ENCODE measurements around the gene HNRNPU.

HNRNPU gene

DNA sequence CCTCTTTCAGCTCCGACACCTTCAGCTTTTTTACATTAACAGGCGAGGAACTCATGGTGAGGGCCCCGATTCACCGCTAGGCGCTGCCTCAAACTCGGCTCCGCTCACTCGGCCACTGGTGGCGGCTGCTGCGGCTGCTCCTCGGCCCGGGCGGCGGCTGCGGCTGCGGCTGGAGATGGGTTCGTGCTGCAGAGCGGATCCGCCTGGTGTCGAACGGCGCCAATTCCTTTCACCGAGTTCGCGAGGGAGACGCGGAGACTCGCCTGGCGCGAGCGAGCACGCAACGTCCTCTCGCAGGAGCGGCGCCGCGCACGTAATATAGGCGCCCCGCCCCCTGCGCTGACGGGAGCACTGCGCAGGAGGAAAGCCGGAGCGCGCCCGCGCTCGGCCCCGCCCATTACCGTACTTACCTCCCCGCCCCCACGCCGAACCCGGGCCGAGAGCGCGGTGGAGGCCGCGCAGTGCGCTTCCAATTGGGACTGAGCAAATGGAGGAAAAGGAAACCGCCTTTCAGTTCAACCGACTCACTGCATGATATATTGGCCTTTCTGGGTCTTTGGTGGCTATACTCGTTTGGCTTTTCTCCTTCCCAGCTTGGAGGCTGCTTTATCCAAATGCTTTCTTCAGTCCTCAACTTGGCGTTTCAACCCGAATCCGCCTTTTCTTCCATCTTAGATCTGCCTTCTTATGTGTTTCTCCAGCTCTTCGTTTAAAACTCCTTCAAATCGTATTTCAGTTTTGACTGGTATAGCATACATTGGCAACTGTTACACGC is at the start of gene HNRNPU:
Gene HNRNPU (minus strand): TSS at position 291 of the 775 bp plus-strand sequence. CDS start 236 bp downstream, at position 55.
- H3K4me1 Mint-ChIP-seq (ENCODE audit: low read depth): peaks cover 39% of the 10 kb centered on the region
- DNase-seq (ENCODE audit: low spot score): peak; percentile 98
- H3K4me3 Mint-ChIP-seq: peak within 1 kb of the TSS; percentile 98
- peak within 1 kb of the TSS; percentile 98 for H3K27ac Mint-ChIP-seq
- peaks cover 36% of the 10 kb centered on the region for H3K36me3 Mint-ChIP-seq (ENCODE audit: low read depth)
- no peaks in the 10 kb centered on the region for H3K9me3 Mint-ChIP-seq
- no peaks in the 10 kb centered on the region for H3K27me3 Mint-ChIP-seq (ENCODE audit: low read depth)

DNA sequence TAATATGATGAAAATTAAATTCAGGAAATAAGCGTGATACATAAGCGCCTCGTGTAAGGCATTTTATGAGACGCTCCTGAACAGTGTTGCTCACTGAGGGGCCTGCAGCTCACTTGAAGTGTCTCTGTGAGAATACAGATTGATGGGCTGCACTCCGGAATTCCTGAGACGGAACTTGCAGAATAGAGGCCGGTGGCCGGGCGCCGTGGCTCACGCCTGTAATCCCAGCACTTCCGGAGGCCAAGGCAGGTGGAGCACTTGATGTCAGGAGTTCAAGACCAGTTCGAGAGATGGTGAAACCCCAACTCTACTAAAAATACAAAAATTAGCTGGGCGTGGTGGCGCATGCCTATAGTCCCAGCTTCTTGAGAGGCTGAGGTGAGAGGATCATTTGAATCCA is 49.5 kb upstream of the HNRNPU start:
- no peak overlapping the region for H3K4me3 Mint-ChIP-seq
- H3K9me3 Mint-ChIP-seq: no peaks in the 10 kb centered on the region
- no peak for DNase-seq (ENCODE audit: low spot score)
- peaks cover 3% of the 10 kb centered on the region for H3K4me1 Mint-ChIP-seq (ENCODE audit: low read depth)
- no peak overlapping the region for H3K27ac Mint-ChIP-seq
- peaks cover 16% of the 10 kb centered on the region for H3K27me3 Mint-ChIP-seq (ENCODE audit: low read depth)
- H3K36me3 Mint-ChIP-seq (ENCODE audit: low read depth): no peaks in the 10 kb centered on the region

DNA sequence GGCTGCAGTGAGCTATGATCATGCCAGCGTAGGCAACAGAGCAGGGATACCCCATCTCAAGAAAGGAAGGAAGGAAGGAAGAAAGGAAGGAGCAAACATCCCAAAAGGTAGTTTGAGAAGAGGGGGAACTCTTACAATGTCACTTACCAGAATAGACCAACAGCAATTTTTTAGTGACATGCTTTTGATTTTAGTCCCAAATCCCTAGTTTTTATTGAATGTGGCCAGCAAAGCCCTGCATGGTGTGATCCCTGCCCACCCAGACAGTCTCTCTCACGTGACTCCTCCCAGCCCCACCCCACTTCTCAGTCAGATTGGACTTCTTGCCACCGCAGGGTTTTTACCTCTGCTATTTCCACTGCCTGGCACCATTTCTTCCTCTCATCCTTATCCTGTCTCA is 39.8 kb upstream of the HNRNPU start:
- Mint-ChIP-seq H3K9me3 (no peaks in the 10 kb centered on the region), H3K36me3 (ENCODE audit: low read depth) (no peaks in the 10 kb centered on the region), H3K27ac (no peak overlapping the region), H3K4me1 (ENCODE audit: low read depth) (no peaks in the 10 kb centered on the region), H3K4me3 (no peak overlapping the region), H3K27me3 (ENCODE audit: low read depth) (no peaks in the 10 kb centered on the region)
- DNase-seq (ENCODE audit: low spot score): no peak

DNA sequence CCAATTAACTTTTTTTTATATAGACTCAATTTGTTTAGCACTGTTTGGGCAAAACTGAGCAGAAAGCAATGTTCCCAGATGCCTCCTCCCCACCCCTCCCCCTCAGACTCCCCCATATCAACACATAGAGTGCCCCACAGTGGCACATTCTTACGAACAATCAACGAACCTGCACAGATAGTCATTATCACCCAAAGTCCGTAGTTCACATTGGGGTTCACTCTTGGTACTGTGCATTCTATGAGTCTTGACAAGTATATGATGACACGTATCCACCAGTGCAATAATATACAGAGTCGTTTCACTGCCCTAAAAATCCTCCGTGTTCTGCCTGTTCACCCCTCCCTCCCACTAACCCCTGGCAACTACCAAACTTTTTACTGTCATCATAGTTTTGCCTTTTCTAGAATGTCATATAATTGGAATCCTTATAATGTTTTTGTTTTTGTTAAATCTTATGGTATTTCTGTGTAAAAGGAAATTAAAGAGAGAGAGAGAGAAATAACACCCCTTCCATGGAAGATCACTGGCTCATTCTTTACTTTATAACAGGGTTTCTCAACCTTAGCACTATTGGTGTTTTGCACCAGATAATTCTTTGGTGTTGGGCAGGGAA is 37.2 kb upstream of the HNRNPU start:
- Mint-ChIP-seq H3K27me3 (ENCODE audit: low read depth) (no peaks in the 10 kb centered on the region), H3K27ac (no peak overlapping the region), H3K9me3 (no peaks in the 10 kb centered on the region), H3K4me3 (no peak overlapping the region), H3K36me3 (ENCODE audit: low read depth) (no peaks in the 10 kb centered on the region), H3K4me1 (ENCODE audit: low read depth) (no peaks in the 10 kb centered on the region)
- DNase-seq (ENCODE audit: low spot score): no peak

DNA sequence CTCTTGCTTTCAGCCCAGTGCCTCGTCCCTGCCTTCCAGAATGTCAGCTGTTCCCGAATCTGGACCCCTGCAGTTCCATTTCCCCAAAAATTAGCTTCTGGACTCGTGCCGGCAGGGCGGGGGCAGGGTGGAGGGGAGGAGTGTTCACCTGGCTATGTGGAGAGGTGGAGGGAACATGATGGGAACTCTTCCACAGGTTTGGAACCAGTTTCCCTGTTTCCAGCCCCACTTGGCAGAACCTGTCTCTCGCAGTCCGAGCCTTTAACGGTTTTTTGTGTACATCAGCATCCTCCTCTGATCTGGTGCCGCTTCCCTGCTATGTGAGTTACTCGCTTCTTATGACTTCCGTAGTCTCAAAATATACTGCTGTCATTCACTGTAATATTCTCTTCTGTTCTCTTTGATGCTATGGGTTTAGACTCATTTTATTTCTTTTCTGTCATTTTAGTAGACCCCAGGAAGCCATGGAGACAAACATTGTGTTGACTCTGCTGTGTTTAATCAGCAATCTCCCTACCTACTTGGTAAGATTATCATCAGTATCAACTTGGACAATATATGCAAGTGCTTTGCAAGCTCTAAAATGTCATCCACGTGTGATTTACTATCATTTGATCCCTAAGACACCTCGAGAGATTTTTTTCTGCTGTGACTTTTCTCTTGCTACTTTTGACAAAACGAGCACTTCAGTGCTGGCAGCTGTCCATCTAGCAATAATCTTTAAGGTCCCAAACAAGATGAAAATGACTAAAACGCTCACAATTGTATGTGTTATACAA is 33.3 kb upstream of the HNRNPU start:
- Mint-ChIP-seq H3K36me3 (ENCODE audit: low read depth) (no peaks in the 10 kb centered on the region), H3K4me1 (ENCODE audit: low read depth) (no peaks in the 10 kb centered on the region), H3K4me3 (no peak overlapping the region), H3K27me3 (ENCODE audit: low read depth) (no peaks in the 10 kb centered on the region), H3K9me3 (no peaks in the 10 kb centered on the region), H3K27ac (no peak overlapping the region)
- no peak for DNase-seq (ENCODE audit: low spot score)

DNA sequence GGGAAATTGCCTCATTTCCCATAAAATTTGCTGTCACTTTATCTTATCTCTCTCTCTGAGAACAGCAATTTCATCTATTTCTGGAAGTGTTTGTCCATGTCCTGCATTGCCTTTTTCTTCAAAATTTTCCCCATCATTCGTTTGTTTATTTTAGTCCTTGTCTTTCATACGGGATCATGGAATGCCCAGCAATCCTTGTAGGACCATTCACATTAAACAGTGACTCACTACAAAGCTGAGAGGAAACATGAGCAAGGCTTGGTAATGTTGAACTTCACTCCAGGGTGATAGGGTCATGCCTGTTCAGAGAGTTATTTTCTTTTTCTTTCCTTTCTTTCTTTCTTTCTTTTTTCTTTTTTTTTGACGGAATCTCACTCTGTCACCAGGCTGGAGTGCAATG is 32.2 kb upstream of the HNRNPU start:
- Mint-ChIP-seq H3K27me3 (ENCODE audit: low read depth) (no peaks in the 10 kb centered on the region), H3K27ac (no peak overlapping the region), H3K9me3 (no peaks in the 10 kb centered on the region), H3K36me3 (ENCODE audit: low read depth) (no peaks in the 10 kb centered on the region), H3K4me1 (ENCODE audit: low read depth) (no peaks in the 10 kb centered on the region), H3K4me3 (no peak overlapping the region)
- DNase-seq (ENCODE audit: low spot score): no peak

DNA sequence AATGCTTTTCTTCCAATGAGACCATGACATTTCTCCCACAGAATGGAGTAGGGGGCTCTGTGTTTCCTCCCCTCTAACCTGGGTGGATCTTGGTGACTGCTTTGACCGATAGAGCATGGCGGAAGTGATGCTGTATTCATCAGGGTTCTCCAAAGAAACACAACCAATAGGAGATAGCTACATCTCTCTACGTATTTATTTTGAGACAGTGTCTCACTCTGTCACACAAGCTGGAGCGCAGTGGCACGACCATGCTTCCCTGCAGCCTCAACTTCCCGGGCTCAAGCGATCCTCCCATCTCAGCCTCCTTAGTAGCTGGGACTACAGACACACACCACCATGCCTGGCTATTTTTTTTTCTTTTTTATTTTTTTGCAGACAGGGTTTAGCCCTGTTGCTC is 29.5 kb upstream of the HNRNPU start:
- Mint-ChIP-seq H3K27me3 (ENCODE audit: low read depth) (no peaks in the 10 kb centered on the region), H3K27ac (no peak overlapping the region), H3K9me3 (no peaks in the 10 kb centered on the region), H3K36me3 (ENCODE audit: low read depth) (no peaks in the 10 kb centered on the region), H3K4me3 (no peak overlapping the region), H3K4me1 (ENCODE audit: low read depth) (no peaks in the 10 kb centered on the region)
- DNase-seq (ENCODE audit: low spot score): no peak

DNA sequence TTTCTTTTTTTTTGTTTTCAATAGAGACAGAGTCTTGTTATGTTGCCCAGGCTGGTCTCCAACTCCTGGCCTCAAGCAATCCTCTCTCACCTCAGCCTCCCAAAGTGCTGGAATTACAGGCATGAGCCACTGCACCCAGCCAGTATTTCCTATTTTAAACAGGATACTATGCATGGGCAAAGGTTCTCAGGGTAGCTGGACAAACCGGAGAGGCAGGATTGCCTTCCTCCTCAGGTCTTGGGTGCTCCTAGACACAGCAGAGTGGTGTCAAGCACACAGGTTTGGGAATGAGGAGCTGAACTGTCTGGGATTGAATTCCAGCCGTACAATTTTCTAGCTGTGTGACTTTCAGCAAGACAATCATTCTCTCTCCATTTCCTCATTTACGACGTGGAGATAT is 22.9 kb upstream of the HNRNPU start:
- H3K27me3 Mint-ChIP-seq (ENCODE audit: low read depth): peaks cover 5% of the 10 kb centered on the region
- H3K36me3 Mint-ChIP-seq (ENCODE audit: low read depth): no peaks in the 10 kb centered on the region
- no peak for DNase-seq (ENCODE audit: low spot score)
- H3K9me3 Mint-ChIP-seq: no peaks in the 10 kb centered on the region
- H3K27ac Mint-ChIP-seq: no peak overlapping the region
- H3K4me1 Mint-ChIP-seq (ENCODE audit: low read depth): no peaks in the 10 kb centered on the region
- H3K4me3 Mint-ChIP-seq: no peak overlapping the region

DNA sequence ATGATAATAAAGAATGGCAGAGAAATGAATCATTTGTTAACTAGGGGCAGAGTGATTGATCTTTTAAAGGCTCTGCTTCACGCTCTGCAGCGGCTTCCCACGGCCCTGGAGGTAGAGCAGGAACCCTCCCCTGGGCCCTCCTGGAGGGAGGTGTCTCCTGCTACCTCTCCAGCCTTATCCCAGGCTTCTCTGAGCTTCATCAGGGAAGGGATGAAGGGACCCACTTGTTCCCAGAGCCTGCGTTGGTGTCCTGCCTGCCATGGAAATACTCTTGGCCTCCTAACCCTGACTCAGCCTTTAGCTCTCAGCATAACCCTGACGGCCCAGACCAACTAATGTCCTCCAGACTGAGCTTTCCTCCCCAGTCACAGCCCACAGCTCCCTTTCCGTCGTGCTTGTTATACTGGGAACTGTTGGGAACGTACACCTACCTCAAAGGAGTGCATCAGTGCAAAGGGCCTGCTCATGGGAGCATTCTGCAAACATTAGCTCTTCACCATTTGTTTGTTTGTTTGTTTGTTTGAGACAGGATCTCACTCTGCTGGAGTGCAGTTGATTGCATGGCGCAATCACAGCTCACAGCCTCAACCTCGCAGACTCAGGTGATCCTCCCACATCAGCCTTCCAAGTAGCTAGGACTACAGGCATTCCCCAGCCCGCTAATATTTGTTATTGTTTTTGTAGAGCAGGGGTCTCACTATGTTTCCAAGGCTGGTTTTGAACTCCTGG is 17.4 kb upstream of the HNRNPU start:
- no peak overlapping the region for H3K4me3 Mint-ChIP-seq
- no peak for DNase-seq (ENCODE audit: low spot score)
- H3K27ac Mint-ChIP-seq: no peak overlapping the region
- no peaks in the 10 kb centered on the region for H3K36me3 Mint-ChIP-seq (ENCODE audit: low read depth)
- H3K4me1 Mint-ChIP-seq (ENCODE audit: low read depth): no peaks in the 10 kb centered on the region
- peaks cover 6% of the 10 kb centered on the region for H3K27me3 Mint-ChIP-seq (ENCODE audit: low read depth)
- H3K9me3 Mint-ChIP-seq: no peaks in the 10 kb centered on the region

DNA sequence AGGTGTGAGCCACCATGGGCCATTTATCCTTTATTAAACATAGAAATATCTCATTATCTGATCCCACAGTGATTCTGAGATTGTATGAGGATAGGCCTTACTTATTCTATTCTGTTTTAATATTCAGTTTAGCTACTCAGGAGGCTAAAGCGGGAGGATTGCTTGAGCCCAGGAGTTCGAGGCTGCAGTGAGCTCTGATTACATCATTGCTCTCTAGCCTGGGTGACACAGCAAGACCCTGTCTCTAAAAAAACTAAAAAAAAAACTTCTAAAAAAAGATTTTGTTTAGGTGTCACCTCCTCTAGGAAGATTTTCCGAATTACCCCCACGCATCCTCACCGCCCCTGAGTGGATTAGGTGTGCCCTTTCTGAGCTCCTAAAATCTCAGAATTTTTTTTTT is 14.3 kb upstream of the HNRNPU start:
- Mint-ChIP-seq H3K36me3 (ENCODE audit: low read depth) (no peaks in the 10 kb centered on the region), H3K27ac (no peak overlapping the region), H3K4me3 (no peak overlapping the region), H3K9me3 (no peaks in the 10 kb centered on the region), H3K4me1 (ENCODE audit: low read depth) (no peaks in the 10 kb centered on the region), H3K27me3 (ENCODE audit: low read depth) (peaks cover 11% of the 10 kb centered on the region)
- no peak for DNase-seq (ENCODE audit: low spot score)

DNA sequence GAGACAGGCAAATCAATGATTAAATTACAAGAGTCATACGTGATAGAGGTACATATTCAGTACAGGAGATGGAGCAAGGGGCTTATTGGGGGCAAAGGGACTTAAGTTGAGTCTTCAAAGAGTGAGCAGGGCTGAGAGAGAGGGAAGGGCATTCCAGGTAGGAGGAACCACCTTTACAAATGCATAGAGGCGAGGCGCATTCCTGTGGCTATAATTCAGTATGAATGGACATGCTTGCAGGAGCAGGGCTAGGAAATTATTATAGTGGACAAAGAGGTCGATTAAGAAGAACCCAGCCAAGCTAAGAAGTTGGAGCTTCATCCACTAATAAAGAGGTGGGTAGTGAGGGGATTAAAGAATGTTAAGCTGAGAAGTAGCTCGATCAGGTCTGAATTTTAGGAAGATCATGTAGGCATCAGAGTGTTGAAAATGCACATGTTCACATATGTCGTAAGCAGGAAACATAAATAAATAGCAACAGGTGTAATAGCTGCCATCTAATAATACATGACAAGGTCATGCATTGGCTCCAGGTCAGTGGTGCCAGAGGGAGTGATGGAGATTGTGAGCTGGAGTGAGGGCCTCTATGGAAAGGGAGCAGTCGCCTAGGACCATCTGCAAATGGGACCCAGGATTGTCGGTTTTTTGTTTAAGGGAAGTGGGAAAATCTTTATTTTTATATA is 12.0 kb upstream of the HNRNPU start:
- Mint-ChIP-seq H3K27me3 (ENCODE audit: low read depth) (peaks cover 11% of the 10 kb centered on the region), H3K4me1 (ENCODE audit: low read depth) (no peaks in the 10 kb centered on the region), H3K4me3 (no peak overlapping the region), H3K9me3 (no peaks in the 10 kb centered on the region), H3K36me3 (ENCODE audit: low read depth) (no peaks in the 10 kb centered on the region), H3K27ac (no peak overlapping the region)
- DNase-seq (ENCODE audit: low spot score): no peak

DNA sequence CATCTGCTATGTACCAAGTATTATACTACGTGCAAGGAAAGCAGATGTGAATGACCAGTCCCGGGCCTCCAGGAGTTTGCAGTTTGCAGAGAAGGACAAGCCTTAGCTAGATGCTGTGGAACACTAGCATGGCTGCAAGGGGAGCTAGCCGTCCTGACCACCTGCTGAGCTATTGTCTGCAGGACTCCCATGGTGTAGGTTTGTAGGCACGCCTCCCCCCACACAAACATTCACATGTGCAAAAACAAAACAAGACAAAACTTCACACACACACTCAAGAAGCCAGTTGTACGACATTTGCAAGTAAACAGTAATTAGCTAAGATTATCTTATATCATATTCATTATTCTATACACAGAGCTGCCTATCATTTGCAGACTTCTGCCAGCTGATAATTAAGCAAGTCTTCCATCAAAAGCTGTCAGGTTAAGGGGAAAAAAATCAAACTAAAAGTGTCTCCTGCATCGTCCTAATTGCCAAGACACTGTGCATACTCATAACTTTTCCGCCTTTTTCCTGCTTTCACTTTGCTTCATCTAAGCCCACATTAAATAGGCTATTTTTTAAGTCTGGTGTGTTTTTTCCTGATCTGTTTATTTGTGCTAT is 10.7 kb upstream of the HNRNPU start:
- H3K27ac Mint-ChIP-seq: no peak overlapping the region

DNA sequence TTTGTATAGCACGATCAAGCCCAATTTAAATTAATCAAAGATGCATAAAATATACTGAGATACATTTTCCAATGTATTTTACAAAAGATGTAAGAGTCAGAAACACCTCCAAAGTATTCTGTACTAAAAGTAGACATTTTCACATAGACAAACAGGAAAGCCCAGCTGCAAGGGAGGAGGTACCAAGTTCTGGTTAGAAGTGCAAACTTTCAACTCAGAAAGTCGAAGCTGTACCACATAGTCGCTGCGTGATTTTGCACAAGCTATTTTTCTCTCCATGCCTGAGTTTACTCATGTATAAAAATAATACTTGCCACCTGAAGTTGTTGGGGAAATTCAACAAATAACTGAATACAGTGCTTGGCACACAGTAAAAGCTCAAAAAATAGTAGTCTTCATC is 5.6 kb upstream of the HNRNPU start:
- Mint-ChIP-seq H3K4me1 (ENCODE audit: low read depth) (peaks cover 14% of the 10 kb centered on the region), H3K36me3 (ENCODE audit: low read depth) (no peaks in the 10 kb centered on the region), H3K27me3 (ENCODE audit: low read depth) (no peaks in the 10 kb centered on the region), H3K27ac (no peak overlapping the region), H3K9me3 (no peaks in the 10 kb centered on the region), H3K4me3 (no peak overlapping the region)
- no peak for DNase-seq (ENCODE audit: low spot score)

More for the DNA sequence above, 10.7 kb upstream of the HNRNPU start:
- no peaks in the 10 kb centered on the region for H3K4me1 Mint-ChIP-seq (ENCODE audit: low read depth)
- H3K36me3 Mint-ChIP-seq (ENCODE audit: low read depth): no peaks in the 10 kb centered on the region
- H3K27me3 Mint-ChIP-seq (ENCODE audit: low read depth): peaks cover 11% of the 10 kb centered on the region
- H3K4me3 Mint-ChIP-seq: no peak overlapping the region
- H3K9me3 Mint-ChIP-seq: no peaks in the 10 kb centered on the region
- no peak for DNase-seq (ENCODE audit: low spot score)

Data from T-helper 2 cell treated with Interferon-gamma antibody and Interleukin-4, amounts not matched to agents 5 μg/mL and 100 μg/mL, for 36 hours (primary cell).